ENCODE results near the gene NOD1.
"Not testable (repeated sequence)": the region's sequence is repeated elsewhere in the genome, so short reads cannot be mapped to it uniquely, and the experiment has no call there.

NOD1 gene

GRCh38 chr7:30389791-30390190, 88.8 kb downstream of the NOD1 start:
- no peak overlapping the region for H3K4me3 ChIP-seq (IDR thresholded peaks at IDR 0.05; ENCODE audit: insufficient read depth, low read depth, low read length)
- no peak overlapping the region for H3K27ac ChIP-seq
- H3K4me2 ChIP-seq: no peak overlapping the region
- no peaks in the 10 kb centered on the region for H3K79me2 ChIP-seq (ENCODE audit: insufficient read depth, low read depth)
- H3K27me3 ChIP-seq (ENCODE audit: insufficient read depth, low read depth): no peaks in the 10 kb centered on the region
- H3K36me3 ChIP-seq (ENCODE audit: insufficient read depth): no peaks in the 10 kb centered on the region
- H3K4me1 ChIP-seq (ENCODE audit: low read depth, poor library complexity, severe bottlenecking): peaks cover 18% of the 10 kb centered on the region
- TF ChIP-seq CTCF (conservative IDR thresholded peaks at IDR 0.05; ENCODE audit: low read depth, low read length): no peak
- no peaks in the 10 kb centered on the region for H4K20me1 ChIP-seq (ENCODE audit: insufficient read depth)
- no peak overlapping the region for H2AFZ ChIP-seq (ENCODE audit: low read depth)
- H3K9ac ChIP-seq: no peak overlapping the region

GRCh38 chr7:30382607-30383006, 96.0 kb downstream of the NOD1 start:
- H3K4me3 ChIP-seq (IDR thresholded peaks at IDR 0.05; ENCODE audit: insufficient read depth, low read depth, low read length): no peak overlapping the region
- H2AFZ ChIP-seq (ENCODE audit: low read depth): no peak overlapping the region
- no peak overlapping the region for H3K27ac ChIP-seq
- TF ChIP-seq CTCF (conservative IDR thresholded peaks at IDR 0.05; ENCODE audit: low read depth, low read length): no peak
- H4K20me1 ChIP-seq (ENCODE audit: insufficient read depth): no peaks in the 10 kb centered on the region
- H3K4me2 ChIP-seq: no peak overlapping the region
- no peaks in the 10 kb centered on the region for H3K4me1 ChIP-seq (ENCODE audit: low read depth, poor library complexity, severe bottlenecking)
- H3K27me3 ChIP-seq (ENCODE audit: insufficient read depth, low read depth): no peaks in the 10 kb centered on the region
- no peaks in the 10 kb centered on the region for H3K79me2 ChIP-seq (ENCODE audit: insufficient read depth, low read depth)
- no peaks in the 10 kb centered on the region for H3K36me3 ChIP-seq (ENCODE audit: insufficient read depth)
- no peak overlapping the region for H3K9ac ChIP-seq

- H3K27ac ChIP-seq; H3K79me2 ChIP-seq (ENCODE audit: insufficient read depth, low read depth); H2AFZ ChIP-seq (ENCODE audit: low read depth); H3K36me3 ChIP-seq (ENCODE audit: insufficient read depth); H4K20me1 ChIP-seq (ENCODE audit: insufficient read depth); H3K4me3 ChIP-seq (IDR thresholded peaks at IDR 0.05; ENCODE audit: insufficient read depth, low read depth, low read length); H3K27me3 ChIP-seq (ENCODE audit: insufficient read depth, low read depth); H3K4me1 ChIP-seq (ENCODE audit: low read depth, poor library complexity, severe bottlenecking); H3K4me2 ChIP-seq; H3K9ac ChIP-seq: not testable (repeated sequence)
Measured at GRCh38 chr7:30380824-30381223, 97.8 kb downstream of the NOD1 start.

GRCh38 chr7:30380294-30380693, 98.3 kb downstream of the NOD1 start:
- Histone ChIP-seq H3K4me2 (no peak overlapping the region), H3K79me2 (ENCODE audit: insufficient read depth, low read depth) (no peaks in the 10 kb centered on the region)

GRCh38 chr7:30379741-30380140, 98.8 kb downstream of the NOD1 start:
- H4K20me1 ChIP-seq (ENCODE audit: insufficient read depth): no peaks in the 10 kb centered on the region
- H3K4me1 ChIP-seq (ENCODE audit: low read depth, poor library complexity, severe bottlenecking): no peaks in the 10 kb centered on the region
- no peak overlapping the region for H3K27ac ChIP-seq
- H3K36me3 ChIP-seq (ENCODE audit: insufficient read depth): no peaks in the 10 kb centered on the region
- H3K79me2 ChIP-seq (ENCODE audit: insufficient read depth, low read depth): no peaks in the 10 kb centered on the region
- no peak overlapping the region for H3K9ac ChIP-seq
- no peaks in the 10 kb centered on the region for H3K27me3 ChIP-seq (ENCODE audit: insufficient read depth, low read depth)
- H3K4me2 ChIP-seq: no peak overlapping the region
- no peak overlapping the region for H3K4me3 ChIP-seq (IDR thresholded peaks at IDR 0.05; ENCODE audit: insufficient read depth, low read depth, low read length)
- no peak overlapping the region for H2AFZ ChIP-seq (ENCODE audit: low read depth)
- no peak for TF ChIP-seq CTCF (conservative IDR thresholded peaks at IDR 0.05; ENCODE audit: low read depth, low read length)

More at GRCh38 chr7:30380294-30380693, 98.3 kb downstream of the NOD1 start:
- no peaks in the 10 kb centered on the region for H3K4me1 ChIP-seq (ENCODE audit: low read depth, poor library complexity, severe bottlenecking)
- H4K20me1 ChIP-seq (ENCODE audit: insufficient read depth): no peaks in the 10 kb centered on the region
- H3K36me3 ChIP-seq (ENCODE audit: insufficient read depth): no peaks in the 10 kb centered on the region
- no peak overlapping the region for H3K27ac ChIP-seq
- no peak for TF ChIP-seq CTCF (conservative IDR thresholded peaks at IDR 0.05; ENCODE audit: low read depth, low read length)
- no peak overlapping the region for H3K4me3 ChIP-seq (IDR thresholded peaks at IDR 0.05; ENCODE audit: insufficient read depth, low read depth, low read length)
- H3K9ac ChIP-seq: no peak overlapping the region
- no peak overlapping the region for H2AFZ ChIP-seq (ENCODE audit: low read depth)
- no peaks in the 10 kb centered on the region for H3K27me3 ChIP-seq (ENCODE audit: insufficient read depth, low read depth)
